WERI-Rb-1 (cell line): ENCODE measurements around the gene C20orf204.
A peak's percentile ranks its signal among the peaks of the same experiment; 100 is the strongest.

Source experiments
- DNase-seq: peaks from one replicate; pipeline ENCODE4 v3.0.0-alpha.2; 2020
- H3K27ac ChIP-seq: fragments of 250-450 bp; sonication (Bioruptor Pico); 2 replicates; pipeline ENCODE4 v1.5.1; 2020; ENCODE audit warnings: mild to moderate bottlenecking, moderate library complexity
- H3K27me3 ChIP-seq: fragments of 250-450 bp; sonication (Bioruptor Pico); 2 replicates; pipeline ENCODE4 v1.5.1; 2021; ENCODE audit warnings: mild to moderate bottlenecking, low read depth, moderate library complexity; ENCODE audit not compliant: insufficient read depth, severe bottlenecking
- H3K36me3 ChIP-seq: fragments of 250-450 bp; sonication (Bioruptor Pico); 2 replicates; pipeline ENCODE4 v1.5.1; 2020; ENCODE audit warnings: mild to moderate bottlenecking, moderate library complexity
- H3K4me3 ChIP-seq: 2 replicates; pipeline ENCODE4 v1.5.1; 2011; ENCODE audit warnings: low read depth, mild to moderate bottlenecking, control low read depth, low read length
- H3K9me3 ChIP-seq: fragments of 250-450 bp; sonication (Bioruptor Pico); 2 replicates; pipeline ENCODE4 v1.5.1; 2021; ENCODE audit warnings: mild to moderate bottlenecking, moderate library complexity; ENCODE audit not compliant: severe bottlenecking
- CTCF ChIP-seq: IDR thresholded peaks from 2 replicates; pipeline ENCODE4 v1.5.1; 2011; ENCODE audit warnings: low read depth, mild to moderate bottlenecking, control low read depth, inconsistent platforms, low read length

C20orf204 gene

GRCh38 chr20:64077876-64078551 lies 42.0 kb downstream of the C20orf204 start:
- no peaks in the 10 kb centered on the region for H3K36me3 ChIP-seq
- no peak for DNase-seq
- no peak overlapping the region for H3K27ac ChIP-seq
- TF ChIP-seq CTCF = no peak
- H3K4me3 ChIP-seq = no peak overlapping the region
- H3K9me3 ChIP-seq = no peaks in the 10 kb centered on the region
- H3K27me3 ChIP-seq = no peaks in the 10 kb centered on the region

GRCh38 chr20:64078934-64079272 lies 42.9 kb downstream of the C20orf204 start:
- DNase-seq = no peak
- H3K27me3 ChIP-seq = no peaks in the 10 kb centered on the region
- H3K9me3 ChIP-seq = no peaks in the 10 kb centered on the region
- TF ChIP-seq CTCF = no peak
- H3K4me3 ChIP-seq = peak overlapping the region; percentile 64
- H3K36me3 ChIP-seq = no peaks in the 10 kb centered on the region
- no peak overlapping the region for H3K27ac ChIP-seq

- DNase-seq = peak; percentile 55
- no peaks in the 10 kb centered on the region for H3K27me3 ChIP-seq
- H3K36me3 ChIP-seq = no peaks in the 10 kb centered on the region
- TF ChIP-seq CTCF = no peak
- no peaks in the 10 kb centered on the region for H3K9me3 ChIP-seq
- peak within 1 kb of the TSS; percentile 45 for H3K27ac ChIP-seq
- peak within 1 kb of the TSS; percentile 64 for H3K4me3 ChIP-seq
Observed at GRCh38 chr20:64079273-64080012, 43.5 kb downstream of the C20orf204 start, which contains the start of gene RGS19. TSS of gene RGS19 (minus strand) at chr20:64079518. CDS start at chr20:64076886, 2,632 bp downstream.

- Histone ChIP-seq H3K27ac (peak within 1 kb of the TSS; percentile 45), H3K4me3 (peak within 1 kb of the TSS; percentile 64), H3K27me3 (no peaks in the 10 kb centered on the region), H3K36me3 (no peaks in the 10 kb centered on the region), H3K9me3 (no peaks in the 10 kb centered on the region)
- no peak for TF ChIP-seq CTCF
- no peak for DNase-seq
Observed at GRCh38 chr20:64080013-64080812, 44.2 kb downstream of the C20orf204 start, which contains the start of gene OPRL1. TSS of gene OPRL1 (plus strand) at chr20:64080082. CDS start at chr20:64092721, 12,639 bp downstream.

- H3K36me3 ChIP-seq = no peaks in the 10 kb centered on the region
- no peak overlapping the region for H3K27ac ChIP-seq
- H3K9me3 ChIP-seq = no peaks in the 10 kb centered on the region
- no peak for DNase-seq
- H3K27me3 ChIP-seq = no peaks in the 10 kb centered on the region
- TF ChIP-seq CTCF = no peak
- H3K4me3 ChIP-seq = no peak overlapping the region
Observed at GRCh38 chr20:64080813-64081623, 45.0 kb downstream of the C20orf204 start.
